ENCODE results near the gene TRIM17.

- TF ChIP-seq CTCF (IDR thresholded peaks at IDR 0.05; ENCODE audit: low read length): no peak
- no peak for TF ChIP-seq EZH2 (IDR thresholded peaks at IDR 0.05; ENCODE audit: borderline replicate concordance, low read length)
Observed at GRCh38 chr1:228446852-228447251, 30.2 kb upstream of the TRIM17 start.
